HL-60 (cell line): Measurements from ENCODE around the gene SLCO1A2.

Source experiments
- DNase-seq, 2 experiments: peaks; one replicate each; pipeline ENCODE4 v3.0.0-alpha.2; 2010 to 2020; ENCODE audit warnings: low read depth in 1 of 2, low spot score in 1 of 2
- H3K27ac ChIP-seq: fragments of 250-450 bp; sonication (Bioruptor Pico); replicated peaks from 2 replicates; pipeline ENCODE4 v1.5.1; 2020; ENCODE audit warnings: mild to moderate bottlenecking, moderate library complexity
- H3K27me3 ChIP-seq: fragments of 250-450 bp; sonication (Bioruptor Pico); 2 replicates; pipeline ENCODE4 v1.5.1; 2021; ENCODE audit warnings: mild to moderate bottlenecking, moderate library complexity; ENCODE audit not compliant: insufficient read depth, poor library complexity, severe bottlenecking
- H3K4me3 ChIP-seq: replicated peaks from 2 replicates; pipeline ENCODE4 v1.5.1; 2011; ENCODE audit warnings: mild to moderate bottlenecking, control low read depth, low read length; ENCODE audit not compliant: insufficient read depth
- GABPA ChIP-seq: IDR thresholded peaks from 2 replicates; pipeline ENCODE4 v1.6.1; 2012; ENCODE audit warnings: low read depth
- POLR2AphosphoS5 ChIP-seq: IDR thresholded peaks from 2 replicates; pipeline ENCODE4 v1.6.1; 2012; ENCODE audit warnings: low read depth
- REST ChIP-seq: IDR thresholded peaks from 2 replicates; pipeline ENCODE4 v1.6.1; 2012; ENCODE audit warnings: low read depth; ENCODE audit not compliant: insufficient replicate concordance
- SPI1 ChIP-seq: IDR thresholded peaks from 2 replicates; pipeline ENCODE4 v1.6.1; 2012; ENCODE audit warnings: low read depth, mild to moderate bottlenecking, borderline replicate concordance
- TF ChIP-seq, protein P1 (sequence below): IDR thresholded peaks from one replicate; pipeline ENCODE4 v1.5.1; 2011; ENCODE audit warnings: low read length, control low read depth, inconsistent platforms; ENCODE audit not compliant: insufficient read depth

SLCO1A2 gene

GRCh38 chr12:21221072-21221471, 113.6 kb downstream of the SLCO1A2 start:
- Histone ChIP-seq H3K27ac (no peak overlapping the region), H3K27me3 (no peaks in the 10 kb centered on the region), H3K4me3 (no peak overlapping the region)
- TF ChIP-seq, protein P1, sequence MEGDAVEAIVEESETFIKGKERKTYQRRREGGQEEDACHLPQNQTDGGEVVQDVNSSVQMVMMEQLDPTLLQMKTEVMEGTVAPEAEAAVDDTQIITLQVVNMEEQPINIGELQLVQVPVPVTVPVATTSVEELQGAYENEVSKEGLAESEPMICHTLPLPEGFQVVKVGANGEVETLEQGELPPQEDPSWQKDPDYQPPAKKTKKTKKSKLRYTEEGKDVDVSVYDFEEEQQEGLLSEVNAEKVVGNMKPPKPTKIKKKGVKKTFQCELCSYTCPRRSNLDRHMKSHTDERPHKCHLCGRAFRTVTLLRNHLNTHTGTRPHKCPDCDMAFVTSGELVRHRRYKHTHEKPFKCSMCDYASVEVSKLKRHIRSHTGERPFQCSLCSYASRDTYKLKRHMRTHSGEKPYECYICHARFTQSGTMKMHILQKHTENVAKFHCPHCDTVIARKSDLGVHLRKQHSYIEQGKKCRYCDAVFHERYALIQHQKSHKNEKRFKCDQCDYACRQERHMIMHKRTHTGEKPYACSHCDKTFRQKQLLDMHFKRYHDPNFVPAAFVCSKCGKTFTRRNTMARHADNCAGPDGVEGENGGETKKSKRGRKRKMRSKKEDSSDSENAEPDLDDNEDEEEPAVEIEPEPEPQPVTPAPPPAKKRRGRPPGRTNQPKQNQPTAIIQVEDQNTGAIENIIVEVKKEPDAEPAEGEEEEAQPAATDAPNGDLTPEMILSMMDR = no peak
- no peak for TF ChIP-seq SPI1
- no peak for TF ChIP-seq POLR2AphosphoS5
- TF ChIP-seq REST = no peak
- TF ChIP-seq GABPA = no peak
- DNase-seq = no peak

DNA sequence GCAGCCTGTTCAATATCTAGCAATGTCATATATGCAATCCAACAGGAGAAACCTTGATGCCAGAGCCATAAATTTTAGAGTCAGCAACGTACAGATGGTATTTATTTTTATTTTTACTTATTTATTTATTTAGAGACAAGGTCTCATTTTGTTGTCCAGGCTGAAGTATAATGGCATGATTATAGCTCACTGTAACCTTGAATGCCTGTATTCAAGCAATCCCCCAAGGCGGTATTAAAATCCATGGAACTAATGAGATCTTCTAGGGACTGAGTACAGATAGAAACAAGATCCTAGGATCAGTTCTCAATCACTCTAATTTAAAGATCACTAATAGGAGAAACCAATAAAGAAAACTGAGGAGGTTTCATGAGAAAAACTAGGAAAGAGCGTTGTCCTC, 114.5 kb downstream of the SLCO1A2 start:
- TF ChIP-seq SPI1 = no peak
- TF ChIP-seq, protein P1 = no peak
- no peak for TF ChIP-seq POLR2AphosphoS5
- TF ChIP-seq GABPA = no peak
- no peak for TF ChIP-seq REST
- H3K27me3 ChIP-seq = no peaks in the 10 kb centered on the region
- no peak overlapping the region for H3K27ac ChIP-seq
- no peak for DNase-seq
- H3K4me3 ChIP-seq = no peak overlapping the region

DNA sequence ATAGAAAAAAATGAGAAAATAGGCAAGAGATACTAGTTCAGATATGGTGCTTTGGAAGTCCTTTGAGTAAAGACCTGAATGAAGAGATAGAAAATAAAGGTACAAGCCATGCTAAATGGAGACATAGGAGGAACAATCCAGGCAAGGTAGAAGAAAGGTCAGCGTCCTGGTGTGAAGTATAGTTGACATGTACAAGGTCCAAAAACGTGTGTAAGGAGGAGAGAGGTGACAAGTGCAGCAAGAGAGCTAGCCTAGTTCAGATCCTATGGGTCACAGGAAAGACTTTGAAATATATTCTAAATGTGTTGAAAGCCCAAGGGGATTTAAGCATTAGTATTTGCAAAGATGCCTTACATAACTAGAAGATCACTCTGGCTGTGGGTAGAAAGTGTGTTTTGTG, 115.5 kb downstream of the SLCO1A2 start:
- H3K27ac ChIP-seq = no peak overlapping the region
- no peaks in the 10 kb centered on the region for H3K27me3 ChIP-seq
- TF ChIP-seq SPI1 = no peak
- TF ChIP-seq, protein P1 = no peak
- no peak for TF ChIP-seq GABPA
- no peak for TF ChIP-seq POLR2AphosphoS5
- TF ChIP-seq REST = no peak
- DNase-seq = no peak
- H3K4me3 ChIP-seq = no peak overlapping the region
